Cardiac fibroblast (primary cell): ENCODE data around the gene E2F7.
"Not testable (repeated sequence)": the region's sequence is repeated elsewhere in the genome, so short reads cannot be mapped to it uniquely, and the experiment has no call there.

Source experiments
- DNase-seq, 2 donors: peaks; one replicate each; pipeline versions ENCODE4 v3.0.0 to v3.0.0-alpha.2; 2010; ENCODE audit warnings: low read depth in 2 of 2
- H3K4me3 ChIP-seq, 2 donors: replicated peaks in 1 of 2; 1 replicate in 1 of 2; 2 replicates in 1 of 2; pipeline ENCODE4 v1.5.1; 2011; ENCODE audit warnings: low read depth in 2 of 2, low read length in 2 of 2, mild to moderate bottlenecking in 2 of 2, moderate library complexity in 1 of 2
- TF ChIP-seq, protein P1 (sequence below): IDR thresholded peaks from one replicate; pipeline ENCODE4 v1.5.1; 2011; ENCODE audit warnings: low read depth, mild to moderate bottlenecking, low read length, inconsistent platforms

E2F7 gene

DNA sequence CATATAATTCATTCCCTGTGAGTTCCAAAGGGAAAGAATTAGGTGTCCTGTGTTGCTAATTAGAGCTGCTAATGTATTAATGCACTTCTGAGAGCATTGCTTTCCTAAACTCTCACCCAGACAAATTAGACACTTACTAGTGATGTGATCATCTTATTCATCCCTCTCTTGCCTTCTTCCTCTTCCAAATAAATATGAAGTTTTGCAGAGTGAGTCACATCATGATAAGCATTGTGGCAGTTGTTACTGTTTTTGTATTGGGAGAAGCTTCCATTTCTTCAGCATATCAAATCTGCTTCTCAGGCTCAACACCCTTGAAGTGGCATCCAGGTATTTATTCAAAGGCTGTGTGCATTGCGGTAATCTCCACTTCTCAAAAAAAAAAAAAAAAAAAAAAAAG, 37.3 kb upstream of the E2F7 start:
- TF ChIP-seq, protein P1, sequence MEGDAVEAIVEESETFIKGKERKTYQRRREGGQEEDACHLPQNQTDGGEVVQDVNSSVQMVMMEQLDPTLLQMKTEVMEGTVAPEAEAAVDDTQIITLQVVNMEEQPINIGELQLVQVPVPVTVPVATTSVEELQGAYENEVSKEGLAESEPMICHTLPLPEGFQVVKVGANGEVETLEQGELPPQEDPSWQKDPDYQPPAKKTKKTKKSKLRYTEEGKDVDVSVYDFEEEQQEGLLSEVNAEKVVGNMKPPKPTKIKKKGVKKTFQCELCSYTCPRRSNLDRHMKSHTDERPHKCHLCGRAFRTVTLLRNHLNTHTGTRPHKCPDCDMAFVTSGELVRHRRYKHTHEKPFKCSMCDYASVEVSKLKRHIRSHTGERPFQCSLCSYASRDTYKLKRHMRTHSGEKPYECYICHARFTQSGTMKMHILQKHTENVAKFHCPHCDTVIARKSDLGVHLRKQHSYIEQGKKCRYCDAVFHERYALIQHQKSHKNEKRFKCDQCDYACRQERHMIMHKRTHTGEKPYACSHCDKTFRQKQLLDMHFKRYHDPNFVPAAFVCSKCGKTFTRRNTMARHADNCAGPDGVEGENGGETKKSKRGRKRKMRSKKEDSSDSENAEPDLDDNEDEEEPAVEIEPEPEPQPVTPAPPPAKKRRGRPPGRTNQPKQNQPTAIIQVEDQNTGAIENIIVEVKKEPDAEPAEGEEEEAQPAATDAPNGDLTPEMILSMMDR = no peak
- DNase-seq = peak; percentile 43 to 73
- no peak overlapping the region for H3K4me3 ChIP-seq

DNA sequence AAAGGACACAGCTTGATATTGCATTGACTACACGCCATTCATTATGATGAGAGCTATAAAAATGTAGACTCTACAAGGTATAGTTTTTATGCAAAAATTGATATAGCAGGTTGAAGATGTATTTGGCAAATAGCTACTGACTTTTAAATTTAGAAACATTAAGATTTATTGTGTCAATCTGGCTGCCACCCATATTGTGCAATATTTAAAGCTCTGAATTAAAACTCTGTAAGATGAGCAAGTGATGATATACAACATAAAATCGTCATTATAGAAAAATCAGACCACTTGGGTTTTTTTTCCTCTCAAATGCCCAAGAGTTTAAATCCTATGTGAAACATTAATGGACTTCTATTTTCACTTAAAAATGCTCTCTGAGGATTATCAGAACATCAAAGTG, 36.8 kb upstream of the E2F7 start:
- TF ChIP-seq, protein P1 = no peak
- no peak overlapping the region for H3K4me3 ChIP-seq
- no peak for DNase-seq

DNA sequence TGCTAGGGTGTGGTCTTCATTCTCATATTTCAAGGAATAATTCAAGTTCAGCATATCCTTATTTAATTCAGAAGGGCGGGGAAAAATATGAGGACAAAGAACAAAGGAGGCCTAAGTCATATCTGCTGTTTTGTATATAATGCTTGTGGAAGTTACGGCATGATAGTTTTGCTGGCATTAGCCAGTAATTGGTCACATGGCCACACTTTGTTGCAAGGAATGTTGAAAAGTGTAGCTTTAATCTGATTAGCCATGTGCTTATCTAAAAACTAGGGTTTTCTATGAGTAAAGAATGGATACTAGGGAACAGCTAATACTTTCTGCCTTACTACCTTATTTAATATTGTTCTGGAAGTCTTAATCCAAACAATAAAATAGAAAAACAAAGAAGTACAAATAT, 34.4 kb upstream of the E2F7 start:
- no peak for DNase-seq
- no peak overlapping the region for H3K4me3 ChIP-seq
- TF ChIP-seq, protein P1 = no peak

DNA sequence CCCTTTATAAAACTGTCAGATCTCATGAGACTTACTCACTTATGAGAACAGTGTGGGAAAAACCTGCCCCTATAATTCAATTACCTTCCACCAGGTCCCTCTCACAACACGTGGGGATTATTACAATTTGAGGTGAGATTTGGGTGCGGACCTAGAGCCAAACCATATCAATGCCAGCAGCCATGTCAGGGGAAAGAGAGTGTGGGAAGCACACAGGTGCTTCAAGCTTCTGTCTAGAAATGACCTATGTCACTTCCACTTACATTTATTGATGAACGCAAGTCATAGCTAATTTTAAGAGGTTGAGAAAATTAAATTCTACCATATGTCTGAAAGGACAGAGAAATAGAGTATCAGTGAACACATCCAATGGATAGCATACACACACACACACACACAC, 32.5 kb upstream of the E2F7 start:
- TF ChIP-seq, protein P1 = no peak
- no peak for DNase-seq
- no peak overlapping the region for H3K4me3 ChIP-seq

DNA sequence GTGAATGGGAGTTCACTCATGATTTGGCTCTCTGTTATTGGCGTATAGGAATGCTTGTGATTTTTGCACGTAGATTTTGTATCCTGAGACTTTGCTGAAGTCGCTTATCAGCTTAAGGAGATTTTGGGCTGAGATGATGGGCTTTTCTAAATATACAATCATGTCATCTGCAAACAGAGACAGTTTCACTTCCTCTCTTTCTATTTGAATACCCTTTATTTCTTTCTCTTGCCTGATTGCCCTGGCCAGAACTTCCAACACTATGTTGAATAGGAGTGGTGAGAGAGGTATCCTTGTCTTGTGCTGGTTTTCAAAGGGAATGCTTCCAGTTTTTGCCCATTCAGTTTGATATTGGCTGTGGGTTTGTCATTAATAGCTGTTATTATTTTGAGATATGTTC, 26.9 kb upstream of the E2F7 start:
- not testable (repeated sequence) for DNase-seq, H3K4me3 ChIP-seq

DNA sequence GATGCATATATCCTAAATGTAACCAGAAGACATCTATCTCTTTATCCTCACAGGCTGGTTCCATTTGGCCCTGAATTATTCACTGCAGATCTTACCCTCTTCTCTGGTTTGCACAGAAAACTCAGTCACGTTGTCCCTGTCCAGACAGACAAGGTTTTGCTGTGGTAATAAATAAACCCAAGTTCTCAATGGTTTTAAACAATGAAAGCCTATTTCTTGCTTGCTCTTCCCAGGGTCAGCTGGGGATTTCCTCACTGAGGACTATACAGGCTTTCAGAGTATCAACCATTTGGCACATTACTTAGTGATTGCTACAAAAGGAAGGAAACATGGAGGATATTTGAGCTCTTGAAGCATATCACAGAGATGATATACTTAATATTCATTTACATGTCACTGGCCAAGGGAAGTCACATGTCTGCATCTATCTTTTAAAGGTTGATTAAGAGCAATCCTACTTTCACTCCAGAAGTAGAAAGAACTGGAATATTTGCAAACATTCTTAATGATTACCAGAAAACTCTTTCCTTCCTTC, 24.4 kb upstream of the E2F7 start:
- H3K4me3 ChIP-seq = no peak overlapping the region
- TF ChIP-seq, protein P1 = no peak
- no peak for DNase-seq

DNA sequence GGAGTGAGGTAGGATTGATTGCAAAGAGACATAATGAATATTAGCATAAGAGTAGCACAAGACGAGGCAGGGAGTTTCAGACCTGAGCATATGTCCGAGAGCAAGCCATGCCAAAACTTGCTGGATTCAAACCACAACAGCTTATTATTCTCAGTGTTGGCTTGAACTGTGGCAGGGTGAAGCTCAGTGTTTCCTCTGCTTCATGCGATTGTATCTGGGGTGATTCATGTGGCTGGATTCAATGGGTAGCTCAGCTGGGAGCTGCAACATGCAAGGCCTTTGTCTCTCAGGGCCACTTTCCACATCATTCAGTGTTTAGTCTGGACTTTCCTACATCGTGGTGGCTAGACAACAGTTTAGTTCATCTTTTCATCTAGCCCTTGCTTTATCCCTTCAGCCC, 22.1 kb upstream of the E2F7 start:
- TF ChIP-seq, protein P1 = no peak
- DNase-seq = peak; percentile 71 to 90
- no peak overlapping the region for H3K4me3 ChIP-seq
